Lung (tissue), 12 donors: ENCODE data around the gene MESP1. TPM values are rescaled to one million over a fixed set of nuclear protein-coding genes. Genes with fewer than 3 reads are reported as not detected.

Experiments used
- ATAC-seq: fragments of 200-7000 bp; cut with Tn5 transposase; one replicate; pipeline ENCODE4 v1.9.1; 2020; ENCODE audit warnings: moderate number of reproducible peaks; ENCODE audit not compliant: insufficient read depth, low FRiP score
- DNase-seq, 3 donors: peaks; one replicate each; pipeline ENCODE4 v3.0.0-alpha.2; 2013 to 2017
- H3K27ac ChIP-seq, 2 donors: one replicate each; pipeline ENCODE4 v1.5.1; 2013; ENCODE audit warnings: mild to moderate bottlenecking in 2 of 2, moderate library complexity in 2 of 2, control low read depth in 1 of 2, inconsistent platforms in 1 of 2, low read depth in 1 of 2, low read length in 1 of 2
- H3K27me3 ChIP-seq, 3 donors: one replicate each; pipeline ENCODE4 v1.5.1; 2013; ENCODE audit warnings: low read length in 2 of 3; ENCODE audit not compliant: control insufficient read depth in 3 of 3, insufficient read depth in 3 of 3
- H3K36me3 ChIP-seq, 4 donors: one replicate each; pipeline ENCODE4 v1.5.1; 2013; ENCODE audit warnings: low read length in 4 of 4, mild to moderate bottlenecking in 1 of 4, moderate library complexity in 1 of 4; ENCODE audit not compliant: control insufficient read depth in 4 of 4, insufficient read depth in 4 of 4
- H3K4me1 ChIP-seq, 5 donors: one replicate each; pipeline ENCODE4 v1.5.1; 2013; ENCODE audit warnings: low read length in 5 of 5, mild to moderate bottlenecking in 2 of 5, moderate library complexity in 1 of 5; ENCODE audit not compliant: control insufficient read depth in 5 of 5, insufficient read depth in 5 of 5
- H3K4me3 ChIP-seq: one replicate; pipeline ENCODE4 v1.5.1; 2013; ENCODE audit warnings: mild to moderate bottlenecking, control low read depth, moderate library complexity
- H3K9ac ChIP-seq, 2 donors: one replicate each; pipeline ENCODE4 v1.5.1; 2013; ENCODE audit warnings: low read length in 2 of 2, control low read depth in 1 of 2; ENCODE audit not compliant: insufficient read depth in 1 of 2
- H3K9me3 ChIP-seq, 4 donors: one replicate each; pipeline ENCODE4 v1.5.1; 2013; ENCODE audit warnings: low read length in 3 of 4, mild to moderate bottlenecking in 1 of 4, moderate library complexity in 1 of 4; ENCODE audit not compliant: control insufficient read depth in 4 of 4, insufficient read depth in 3 of 4
- WGBS, 2 donors: extraction: QIAGEN DNeasy Blood & Tissue Kit; methylation state at CpG; one replicate each; pipeline ENCODE4 v1.1.7; 2013; 5-methylcytosine and 5-hydroxymethylcytosine counted together
- polyA plus RNA-seq, 2 donors: library from polyadenylated mRNA; stranded (reverse); fragments of 200-250 nt; gene quantifications; one replicate each; pipeline ENCODE4 v1.2.1, GENCODE V29; 2013
- total RNA-seq, 2 donors: library from RNA; depleted of rRNA in 1 of 2; stranded (reverse); fragments of >200 nt in 1 of 2; gene quantifications; one replicate each; pipeline ENCODE4 v1.2.1, GENCODE V29; 2014 to 2021
- TF ChIP-seq, protein P1 (sequence below): IDR thresholded peaks from 2 replicates; pipeline ENCODE4 v1.5.1; 2012; ENCODE audit warnings: mild to moderate bottlenecking; ENCODE audit errors: control extremely low read depth, extremely low read depth
- donor health status: control.
- donor health status: control.
- donor health status: Bipolar disorder and iron deficiency.
- donor health status: healthy.
- donor health status: DM: yes; HTN: yes; CAD: no.

Gene MESP1
- total and polyA plus RNA-seq, 4 donors, result 0.37 to 3.2 (median 2.3) TPM

- Histone ChIP-seq H3K4me1 (peaks cover 0 to 6% (median 2%) of the 10 kb centered on the region in 5 donors), H3K4me3 (no peak overlapping the region), H3K27ac (no peak overlapping the region), H3K9ac (no peak overlapping the region), H3K9me3 (no peaks in the 10 kb centered on the region), H3K27me3 (peaks cover 0 to 3% (median 0%) of the 10 kb centered on the region in 3 donors), H3K36me3 (peaks cover 0 to 4% (median 0%) of the 10 kb centered on the region in 4 donors)
- ATAC-seq (no peak), DNase-seq (no peak)
- TF ChIP-seq, protein P1, sequence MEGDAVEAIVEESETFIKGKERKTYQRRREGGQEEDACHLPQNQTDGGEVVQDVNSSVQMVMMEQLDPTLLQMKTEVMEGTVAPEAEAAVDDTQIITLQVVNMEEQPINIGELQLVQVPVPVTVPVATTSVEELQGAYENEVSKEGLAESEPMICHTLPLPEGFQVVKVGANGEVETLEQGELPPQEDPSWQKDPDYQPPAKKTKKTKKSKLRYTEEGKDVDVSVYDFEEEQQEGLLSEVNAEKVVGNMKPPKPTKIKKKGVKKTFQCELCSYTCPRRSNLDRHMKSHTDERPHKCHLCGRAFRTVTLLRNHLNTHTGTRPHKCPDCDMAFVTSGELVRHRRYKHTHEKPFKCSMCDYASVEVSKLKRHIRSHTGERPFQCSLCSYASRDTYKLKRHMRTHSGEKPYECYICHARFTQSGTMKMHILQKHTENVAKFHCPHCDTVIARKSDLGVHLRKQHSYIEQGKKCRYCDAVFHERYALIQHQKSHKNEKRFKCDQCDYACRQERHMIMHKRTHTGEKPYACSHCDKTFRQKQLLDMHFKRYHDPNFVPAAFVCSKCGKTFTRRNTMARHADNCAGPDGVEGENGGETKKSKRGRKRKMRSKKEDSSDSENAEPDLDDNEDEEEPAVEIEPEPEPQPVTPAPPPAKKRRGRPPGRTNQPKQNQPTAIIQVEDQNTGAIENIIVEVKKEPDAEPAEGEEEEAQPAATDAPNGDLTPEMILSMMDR, result no peak
- 39 to 65% methylated on average over 6 of the region's 6 CpGs for WGBS, 2 donors
These were observed 30.0 kb upstream of the MESP1 start for GRCh38 chr15:89781055-89781454.

DNA sequence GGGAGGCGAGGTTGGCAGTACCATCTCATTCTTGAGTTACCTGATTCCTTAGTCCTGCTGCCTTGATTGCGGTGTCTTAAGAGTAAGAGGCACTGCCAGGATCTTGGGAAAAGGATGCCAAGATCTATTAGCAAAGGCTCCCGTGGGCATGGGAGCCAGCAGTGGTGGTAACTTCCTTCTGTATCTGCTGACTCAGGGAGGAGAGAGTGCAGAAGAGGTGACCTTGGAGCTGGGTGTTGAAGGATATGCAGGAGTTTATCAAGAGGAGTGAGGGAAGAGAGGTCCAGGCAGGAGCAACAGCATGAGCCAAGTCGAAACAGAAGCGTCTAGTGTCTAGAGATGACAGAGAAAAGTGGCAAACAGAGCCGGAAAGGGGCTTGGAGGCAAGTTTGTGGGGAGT lies 29.6 kb upstream of the MESP1 start:
- peaks cover 0 to 6% (median 3%) of the 10 kb centered on the region in 5 donors for H3K4me1 ChIP-seq
- ATAC-seq, result no peak
- WGBS, 2 donors, result 69 to 77% methylated on average over 6 of the region's 6 CpGs
- no peak overlapping the region for H3K4me3 ChIP-seq
- no peak for DNase-seq
- no peak overlapping the region for H3K9ac ChIP-seq
- H3K36me3 ChIP-seq, result peaks cover 0 to 4% (median 0%) of the 10 kb centered on the region in 4 donors
- TF ChIP-seq, protein P1, result no peak
- H3K27ac ChIP-seq, result no peak overlapping the region
- H3K27me3 ChIP-seq, result peaks cover 0 to 3% (median 0%) of the 10 kb centered on the region in 3 donors
- no peaks in the 10 kb centered on the region for H3K9me3 ChIP-seq

- DNase-seq (no peak), ATAC-seq (no peak)
- H3K9ac ChIP-seq, result no peak overlapping the region
- no peaks in the 10 kb centered on the region for H3K36me3 ChIP-seq
- 80 to 89% methylated on average over 4 of the region's 4 CpGs for WGBS, 2 donors
- peaks cover 0 to 3% (median 0%) of the 10 kb centered on the region in 3 donors for H3K27me3 ChIP-seq
- no peaks in the 10 kb centered on the region for H3K9me3 ChIP-seq
- H3K4me3 ChIP-seq, result no peak overlapping the region
- H3K4me1 ChIP-seq, result peaks cover 0 to 6% (median 0%) of the 10 kb centered on the region in 5 donors
- TF ChIP-seq, protein P1, result no peak
- no peak overlapping the region for H3K27ac ChIP-seq
These were observed 27.8 kb upstream of the MESP1 start for GRCh38 chr15:89778861-89779260.
